HG02938 (cell line): ENCODE measurements around the gene HTR2A.
A peak's percentile ranks its signal among the peaks of the same experiment; 100 is the strongest.
"Not testable (repeated sequence)": the region's sequence is repeated elsewhere in the genome, so short reads cannot be mapped to it uniquely, and the experiment has no call there.

Source experiments
- ATAC-seq: cut with Tn5 transposase; IDR thresholded peaks from one replicate; pipeline ENCODE4 v1.9.1; 2021; ENCODE audit warnings: mild to moderate bottlenecking, moderate library complexity; ENCODE audit not compliant: unreplicated experiment

HTR2A gene

GRCh38 chr13:46812301-46812797 is 84.5 kb downstream of the HTR2A start:
- ATAC-seq, result no peak

GRCh38 chr13:46810440-46810839 is 86.4 kb downstream of the HTR2A start:
- no peak for ATAC-seq

- not testable (repeated sequence) for ATAC-seq
Observed at GRCh38 chr13:46804921-46805320, 91.9 kb downstream of the HTR2A start.

- no peak for ATAC-seq
Observed at GRCh38 chr13:46804391-46804815, 92.5 kb downstream of the HTR2A start.

GRCh38 chr13:46803586-46803985 is 93.3 kb downstream of the HTR2A start:
- ATAC-seq, result no peak

- no peak for ATAC-seq
Observed at GRCh38 chr13:46801858-46802257, 95.0 kb downstream of the HTR2A start.

GRCh38 chr13:46799139-46799538 is 97.7 kb downstream of the HTR2A start:
- ATAC-seq, result no peak

GRCh38 chr13:46797501-46798237 is 99.2 kb downstream of the HTR2A start:
- ATAC-seq, result no peak

- peak; percentile 86 for ATAC-seq
Observed at GRCh38 chr13:46796515-46797474, 100.1 kb downstream of the HTR2A start, which contains the start of gene ESD. TSS of gene ESD (minus strand) at chr13:46797161. CDS start at chr13:46791413, 5,748 bp downstream.

GRCh38 chr13:46796129-46796514 is 100.7 kb downstream of the HTR2A start:
- no peak for ATAC-seq

- no peak for ATAC-seq
Observed at GRCh38 chr13:46795321-46795720, 101.5 kb downstream of the HTR2A start.

GRCh38 chr13:46783504-46783903 is 113.3 kb downstream of the HTR2A start:
- no peak for ATAC-seq

- no peak for ATAC-seq
Observed at GRCh38 chr13:46782691-46783090, 114.2 kb downstream of the HTR2A start.

GRCh38 chr13:46782066-46782465 is 114.8 kb downstream of the HTR2A start:
- ATAC-seq, result no peak
